Endothelial cell of umbilical vein (primary cell): ENCODE results near the gene TBC1D4.

Source experiments
- POLR2A ChIP-seq: IDR thresholded peaks from 2 replicates; pipeline ENCODE4 v1.6.1; 2012; ENCODE audit warnings: low read depth, mild to moderate bottlenecking, control low read depth, low read length
- TF ChIP-seq, protein P1 (sequence below), 2 donors: IDR thresholded peaks; 1 replicate in 1 of 2; 2 replicates in 1 of 2; pipeline ENCODE4 v1.5.1; 2011; ENCODE audit warnings: low read length in 2 of 2, mild to moderate bottlenecking in 2 of 2, moderate library complexity in 2 of 2, control low read depth in 1 of 2, inconsistent platforms in 1 of 2, low read depth in 1 of 2; ENCODE audit not compliant: insufficient read depth in 1 of 2; ENCODE audit errors: extremely low read depth in 1 of 2

DNA sequence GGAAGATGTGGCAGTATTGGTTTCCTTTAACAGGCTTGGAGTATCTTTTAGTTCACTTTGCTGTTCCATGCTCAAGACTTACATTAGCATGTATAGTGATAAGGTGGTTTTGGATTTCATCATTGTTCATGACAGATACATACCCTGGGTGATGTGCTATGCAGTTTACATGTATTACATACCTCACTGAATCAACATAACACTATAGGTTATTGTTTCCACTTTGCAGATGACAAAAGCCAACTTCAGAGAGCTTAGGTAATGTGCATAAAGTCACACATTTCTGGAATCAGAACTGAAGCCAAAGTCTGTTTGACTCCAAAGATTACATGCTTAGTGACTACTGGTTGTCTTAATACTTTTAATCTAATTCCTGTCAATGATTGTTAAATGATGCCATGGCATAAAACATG is 48.6 kb upstream of the TBC1D4 start:
- TF ChIP-seq, protein P1, sequence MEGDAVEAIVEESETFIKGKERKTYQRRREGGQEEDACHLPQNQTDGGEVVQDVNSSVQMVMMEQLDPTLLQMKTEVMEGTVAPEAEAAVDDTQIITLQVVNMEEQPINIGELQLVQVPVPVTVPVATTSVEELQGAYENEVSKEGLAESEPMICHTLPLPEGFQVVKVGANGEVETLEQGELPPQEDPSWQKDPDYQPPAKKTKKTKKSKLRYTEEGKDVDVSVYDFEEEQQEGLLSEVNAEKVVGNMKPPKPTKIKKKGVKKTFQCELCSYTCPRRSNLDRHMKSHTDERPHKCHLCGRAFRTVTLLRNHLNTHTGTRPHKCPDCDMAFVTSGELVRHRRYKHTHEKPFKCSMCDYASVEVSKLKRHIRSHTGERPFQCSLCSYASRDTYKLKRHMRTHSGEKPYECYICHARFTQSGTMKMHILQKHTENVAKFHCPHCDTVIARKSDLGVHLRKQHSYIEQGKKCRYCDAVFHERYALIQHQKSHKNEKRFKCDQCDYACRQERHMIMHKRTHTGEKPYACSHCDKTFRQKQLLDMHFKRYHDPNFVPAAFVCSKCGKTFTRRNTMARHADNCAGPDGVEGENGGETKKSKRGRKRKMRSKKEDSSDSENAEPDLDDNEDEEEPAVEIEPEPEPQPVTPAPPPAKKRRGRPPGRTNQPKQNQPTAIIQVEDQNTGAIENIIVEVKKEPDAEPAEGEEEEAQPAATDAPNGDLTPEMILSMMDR (IDR thresholded peaks at IDR 0.05; ENCODE audit: extremely low read depth in 1 of 2, insufficient read depth in 1 of 2, low read depth in 1 of 2, low read length in 2 of 2), result no peak
- no peak for TF ChIP-seq POLR2A
